ENCODE results near the gene PTGIS. TPM values are rescaled to one million over a fixed set of nuclear protein-coding genes. Genes with fewer than 3 reads are reported as not detected.
A peak's percentile ranks its signal among the peaks of the same experiment; 100 is the strongest.

Gene PTGIS
- total RNA-seq, 3 donors from 2014 or later = 38.7 to 41.7 (median 41.0) TPM

GRCh38 chr20:49608752-49609670 lies 41.1 kb upstream of the PTGIS start:
- no peaks in the 10 kb centered on the region for H3K27me3 ChIP-seq
- no peak overlapping the region for H3K4me3 ChIP-seq
- H3K9me3 ChIP-seq = no peaks in the 10 kb centered on the region
- intact Hi-C loops (cut with DNase I; ENCODE audit: low total_unique reads) = loop anchor here (10.0 kb wide), 1 partner anchor 64 kb away; no protein-coding TSS in a partner anchor
- peak; percentile 91 to 98 (median 97) for TF ChIP-seq CTCF (IDR thresholded peaks at IDR 0.05)
- peak in 2 of 3 donors; percentile 7 to 22 for TF ChIP-seq POLR2AphosphoS5 (IDR thresholded peaks at IDR 0.05)
- TF ChIP-seq POLR2A (IDR thresholded peaks at IDR 0.05) = no peak
- no peak overlapping the region for H3K27ac ChIP-seq
- DNase-seq (ENCODE audit: low spot score in 2 of 2) = peak in 1 of 2 donors; percentile 79
- no peaks in the 10 kb centered on the region for H3K4me1 ChIP-seq
- no peaks in the 10 kb centered on the region for H3K36me3 ChIP-seq

- H3K9me3 ChIP-seq = no peaks in the 10 kb centered on the region
- H3K4me1 ChIP-seq = no peaks in the 10 kb centered on the region
- no peak for DNase-seq (ENCODE audit: low spot score in 2 of 2)
- H3K27me3 ChIP-seq = no peaks in the 10 kb centered on the region
- no peak overlapping the region for H3K4me3 ChIP-seq
- H3K27ac ChIP-seq = no peak overlapping the region
- no peaks in the 10 kb centered on the region for H3K36me3 ChIP-seq
- TF ChIP-seq POLR2A (IDR thresholded peaks at IDR 0.05) (no peak), POLR2AphosphoS5 (IDR thresholded peaks at IDR 0.05) (no peak), CTCF (IDR thresholded peaks at IDR 0.05) (no peak)
- intact Hi-C loops (cut with DNase I; ENCODE audit: low total_unique reads) = loop anchor here (10.0 kb wide), 1 partner anchor 63 kb away; no protein-coding TSS in a partner anchor
Measured at GRCh38 chr20:49607568-49607967, 39.6 kb upstream of the PTGIS start.

- peak overlapping the region in 1 of 2 donors; percentile 55 for H3K27ac ChIP-seq
- DNase-seq (ENCODE audit: low spot score in 2 of 2) = no peak
- H3K36me3 ChIP-seq = no peaks in the 10 kb centered on the region
- H3K4me1 ChIP-seq = no peaks in the 10 kb centered on the region
- no peak for TF ChIP-seq CTCF (IDR thresholded peaks at IDR 0.05)
- TF ChIP-seq POLR2AphosphoS5 (IDR thresholded peaks at IDR 0.05) = no peak
- no peak for TF ChIP-seq POLR2A (IDR thresholded peaks at IDR 0.05)
- no peaks in the 10 kb centered on the region for H3K27me3 ChIP-seq
- intact Hi-C loops (cut with DNase I; ENCODE audit: low total_unique reads) = loop anchor here (10.0 kb wide), 1 partner anchor 58 kb away; no protein-coding TSS in a partner anchor
- H3K4me3 ChIP-seq = no peak overlapping the region
- H3K9me3 ChIP-seq = no peaks in the 10 kb centered on the region
Measured at GRCh38 chr20:49603209-49603627, 35.3 kb upstream of the PTGIS start.

- Histone ChIP-seq H3K9me3 (no peaks in the 10 kb centered on the region), H3K36me3 (no peaks in the 10 kb centered on the region), H3K27me3 (no peaks in the 10 kb centered on the region), H3K4me1 (no peaks in the 10 kb centered on the region), H3K4me3 (no peak overlapping the region), H3K27ac (peak overlapping the region in 1 of 2 donors; percentile 55)
- TF ChIP-seq POLR2A (IDR thresholded peaks at IDR 0.05) = no peak
- TF ChIP-seq CTCF (IDR thresholded peaks at IDR 0.05) = no peak
- no peak for TF ChIP-seq POLR2AphosphoS5 (IDR thresholded peaks at IDR 0.05)
- intact Hi-C loops (cut with DNase I; ENCODE audit: low total_unique reads) = loop anchor here (10.0 kb wide), 1 partner anchor 58 kb away; no protein-coding TSS in a partner anchor
- DNase-seq (ENCODE audit: low spot score in 2 of 2) = no peak
Measured at GRCh38 chr20:49602345-49603208, 34.6 kb upstream of the PTGIS start.
